ENCODE measurements around the gene TLK2. TPM values are rescaled to one million over a fixed set of nuclear protein-coding genes. Genes with fewer than 3 reads are reported as not detected.
A peak's percentile ranks its signal among the peaks of the same experiment; 100 is the strongest.

The TLK2 gene
- total RNA-seq, 6 experiments from 2014 or later, result 29.0 to 40.9 (median 38.6) TPM

- Mint-ChIP-seq H3K27me3 (ENCODE audit: insufficient read depth) (peaks cover 2% of the 10 kb centered on the region; the same call in 1 of the 2 replicates), H3K4me3 (no peak overlapping the region), H3K36me3 (ENCODE audit: low read depth) (peaks cover 38% of the 10 kb centered on the region), H3K9me3 (no peaks in the 10 kb centered on the region; the same call in none of the 2 replicates), H3K27ac (no peak overlapping the region), H3K4me1 (ENCODE audit: low read depth) (peaks cover 81% of the 10 kb centered on the region)
- no peak for TF ChIP-seq CTCF (IDR thresholded peaks at IDR 0.05)
- no peak for DNase-seq
Measured at GRCh38 chr17:62655656-62656055, 177.0 kb downstream of the TLK2 start.

GRCh38 chr17:62656446-62656845 is 177.8 kb downstream of the TLK2 start:
- Mint-ChIP-seq H3K4me1 (ENCODE audit: low read depth) (peaks cover 82% of the 10 kb centered on the region), H3K9me3 (peaks cover 2% of the 10 kb centered on the region), H3K36me3 (ENCODE audit: low read depth) (peaks cover 44% of the 10 kb centered on the region), H3K4me3 (no peak overlapping the region; the same call in 1 of the 2 replicates), H3K27ac (peak overlapping the region; percentile 32), H3K27me3 (ENCODE audit: insufficient read depth) (peaks cover 2% of the 10 kb centered on the region; the same call in 1 of the 2 replicates)
- no peak for TF ChIP-seq CTCF (IDR thresholded peaks at IDR 0.05)
- no peak for DNase-seq

- H3K4me1 Mint-ChIP-seq (ENCODE audit: low read depth), result peaks cover 80% of the 10 kb centered on the region
- no peak for TF ChIP-seq CTCF (IDR thresholded peaks at IDR 0.05)
- peaks cover 44% of the 10 kb centered on the region for H3K36me3 Mint-ChIP-seq (ENCODE audit: low read depth)
- H3K27ac Mint-ChIP-seq, result peak overlapping the region; percentile 32
- no peak for DNase-seq
- H3K9me3 Mint-ChIP-seq, result peaks cover 3% of the 10 kb centered on the region
- H3K4me3 Mint-ChIP-seq, result no peak overlapping the region
- peaks cover 2% of the 10 kb centered on the region; the same call in 1 of the 2 replicates for H3K27me3 Mint-ChIP-seq (ENCODE audit: insufficient read depth)
Measured at GRCh38 chr17:62657145-62657665, 178.6 kb downstream of the TLK2 start.

GRCh38 chr17:62657690-62658089 is 179.1 kb downstream of the TLK2 start:
- Mint-ChIP-seq H3K4me3 (no peak overlapping the region), H3K27ac (no peak overlapping the region), H3K27me3 (ENCODE audit: insufficient read depth) (no peaks in the 10 kb centered on the region; the same call in 1 of the 2 replicates)

GRCh38 chr17:62658136-62658920 is 179.7 kb downstream of the TLK2 start:
- H3K4me3 Mint-ChIP-seq, result no peak overlapping the region
- TF ChIP-seq CTCF (IDR thresholded peaks at IDR 0.05), result no peak
- H3K9me3 Mint-ChIP-seq, result peaks cover 3% of the 10 kb centered on the region
- no peaks in the 10 kb centered on the region; the same call in 1 of the 2 replicates for H3K27me3 Mint-ChIP-seq (ENCODE audit: insufficient read depth)
- peaks cover 50% of the 10 kb centered on the region for H3K36me3 Mint-ChIP-seq (ENCODE audit: low read depth)
- no peak for DNase-seq
- peaks cover 80% of the 10 kb centered on the region for H3K4me1 Mint-ChIP-seq (ENCODE audit: low read depth)
- H3K27ac Mint-ChIP-seq, result 0 out of 2 replicates have a peak overlapping the region, but pooled peaks have one; percentile 1

More at GRCh38 chr17:62657690-62658089, 179.1 kb downstream of the TLK2 start:
- Mint-ChIP-seq H3K4me1 (ENCODE audit: low read depth) (peaks cover 80% of the 10 kb centered on the region), H3K36me3 (ENCODE audit: low read depth) (peaks cover 49% of the 10 kb centered on the region), H3K9me3 (peaks cover 3% of the 10 kb centered on the region)
- no peak for TF ChIP-seq CTCF (IDR thresholded peaks at IDR 0.05)
- no peak for DNase-seq
